ENCODE data around the gene NPIPB8.
"Not testable (repeated sequence)": the region's sequence is repeated elsewhere in the genome, so short reads cannot be mapped to it uniquely, and the experiment has no call there.

Gene NPIPB8

GRCh38 chr16:28636093-28636823 lies 1.6 kb upstream of the NPIPB8 start:
- DNase-seq (ENCODE audit: low spot score), result peak; percentile 7

DNA sequence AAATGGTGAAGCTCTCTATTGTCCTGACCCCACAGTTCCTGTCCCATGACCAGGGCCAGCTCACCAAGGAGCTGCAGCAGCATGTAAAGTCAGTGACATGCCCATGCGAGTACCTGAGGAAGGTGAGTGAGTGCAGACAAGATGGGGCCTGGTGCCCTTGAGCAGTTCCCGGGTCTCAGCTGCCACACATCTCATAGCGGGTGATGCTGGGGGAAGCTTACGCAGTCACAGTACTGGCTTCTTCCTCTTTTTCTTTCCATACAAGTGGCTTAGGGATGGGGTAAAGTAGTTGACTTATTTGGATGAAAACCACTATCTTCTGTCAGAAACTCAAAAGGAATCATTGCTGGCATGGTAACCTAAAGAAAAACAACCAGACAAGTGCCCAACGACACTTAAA lies 494 bp downstream of the NPIPB8 start:
- DNase-seq (ENCODE audit: low spot score), result not testable (repeated sequence)

- not testable (repeated sequence) for DNase-seq (ENCODE audit: low spot score)
Measured at GRCh38 chr16:28639959-28640358, 2.1 kb downstream of the NPIPB8 start.

DNA sequence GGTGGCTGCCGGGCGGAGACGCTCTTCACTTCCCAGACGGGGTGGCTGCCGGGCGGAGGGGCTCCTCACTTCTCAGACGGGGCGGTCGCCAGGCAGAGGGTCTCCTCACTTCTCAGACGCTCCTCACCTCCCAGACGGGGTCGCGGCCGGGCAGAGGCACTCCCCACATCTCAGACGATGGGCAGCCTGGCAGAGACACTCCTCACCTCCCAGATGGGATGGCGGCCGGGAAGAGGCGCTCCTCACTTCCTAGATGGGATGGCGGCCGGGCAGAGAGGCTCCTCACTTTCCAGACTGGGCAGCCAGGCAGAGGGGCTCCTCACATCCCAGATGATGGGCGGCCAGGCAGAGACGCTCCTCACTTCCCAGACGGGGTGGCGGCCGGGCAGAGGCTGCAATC lies 28.4 kb downstream of the NPIPB8 start:
- DNase-seq (ENCODE audit: low spot score), result not testable (repeated sequence)

DNA sequence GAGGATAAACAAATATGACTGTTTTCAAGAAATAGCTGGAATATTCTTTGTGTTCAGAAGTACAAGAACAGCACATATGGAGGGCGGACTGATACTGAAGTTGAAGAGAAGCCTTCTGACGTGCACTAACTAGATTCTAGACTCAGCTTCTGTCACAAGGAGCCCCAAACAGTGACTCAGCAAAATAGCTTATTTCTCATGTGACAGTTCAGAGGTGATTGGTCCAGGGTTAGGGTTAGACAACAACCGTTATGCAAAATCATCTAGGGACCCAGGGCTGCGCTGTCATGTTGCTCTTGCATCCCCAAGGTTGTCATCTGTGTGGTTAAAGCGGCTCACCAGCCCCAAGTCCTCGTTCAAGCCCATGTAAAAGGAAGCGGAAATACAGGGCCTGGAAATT lies 29.6 kb downstream of the NPIPB8 start:
- not testable (repeated sequence) for DNase-seq (ENCODE audit: low spot score)

DNA sequence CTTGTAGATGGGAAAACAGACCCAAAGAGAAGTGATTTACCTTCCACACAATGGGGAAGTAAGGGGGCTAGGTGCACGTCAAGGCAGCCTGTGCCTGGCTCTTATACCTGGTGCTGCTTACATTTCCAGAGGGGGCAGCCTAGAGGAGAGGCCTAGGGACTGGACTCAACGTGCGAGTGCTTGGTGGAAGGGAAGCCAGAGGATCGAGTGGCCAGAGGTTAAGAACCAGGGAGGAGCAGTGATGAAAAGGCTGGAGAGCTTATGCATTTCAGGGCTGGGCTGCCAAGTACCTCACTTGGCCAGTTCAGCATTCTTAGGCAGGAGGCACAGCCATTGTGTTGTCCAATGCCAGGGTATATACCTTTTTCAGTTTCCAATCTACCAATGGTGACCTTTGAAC lies 30.3 kb downstream of the NPIPB8 start:
- DNase-seq (ENCODE audit: low spot score), result not testable (repeated sequence)

GRCh38 chr16:28688327-28688952 lies 50.6 kb downstream of the NPIPB8 start:
- not testable (repeated sequence) for DNase-seq (ENCODE audit: low spot score)

DNA sequence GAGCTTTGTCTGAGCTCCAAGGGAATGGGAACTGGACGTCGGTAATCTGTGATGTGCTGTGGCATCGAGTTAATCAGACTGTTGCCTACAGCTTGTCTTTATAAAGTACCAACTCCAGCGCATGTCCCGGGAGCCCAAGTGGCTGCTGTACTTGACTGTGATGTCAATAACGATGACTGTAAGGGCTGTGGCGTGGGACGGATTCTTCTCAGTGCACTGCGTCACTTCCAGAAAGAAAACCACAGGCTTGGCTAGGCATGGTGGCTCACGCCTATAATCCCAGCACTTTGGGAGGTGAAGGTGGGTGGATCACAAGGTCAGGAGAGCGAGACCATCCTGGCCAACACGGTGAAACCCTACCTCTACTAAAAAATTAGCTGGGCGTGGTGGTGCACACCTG lies 51.6 kb downstream of the NPIPB8 start:
- DNase-seq (ENCODE audit: low spot score), result not testable (repeated sequence)

- not testable (repeated sequence) for DNase-seq (ENCODE audit: low spot score)
Measured at GRCh38 chr16:28691722-28692121, 53.9 kb downstream of the NPIPB8 start.

- not testable (repeated sequence) for DNase-seq (ENCODE audit: low spot score)
Measured at GRCh38 chr16:28693257-28693950, 55.5 kb downstream of the NPIPB8 start.

DNA sequence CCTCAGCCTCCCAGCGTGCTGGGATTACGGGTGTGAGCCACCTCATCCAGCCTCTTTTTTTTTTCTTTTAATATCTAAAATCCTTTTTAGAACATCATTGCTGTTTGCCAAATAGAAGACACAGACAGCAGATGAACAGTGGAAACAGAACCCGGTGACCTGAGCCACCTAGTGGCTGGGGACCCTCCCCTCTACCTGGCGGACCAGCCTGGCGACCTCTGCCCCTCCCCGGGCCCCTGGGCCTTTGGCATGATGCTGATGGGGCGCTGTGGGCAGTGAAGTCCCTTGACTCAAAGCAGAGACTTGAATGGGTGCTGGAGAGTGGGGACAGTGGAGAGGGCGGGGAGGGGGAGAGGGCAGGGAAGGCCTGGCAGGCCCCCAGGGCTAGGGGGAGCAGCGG lies 61.9 kb downstream of the NPIPB8 start:
- DNase-seq (ENCODE audit: low spot score), result not testable (repeated sequence)

GRCh38 chr16:28700349-28700748 lies 62.5 kb downstream of the NPIPB8 start:
- not testable (repeated sequence) for DNase-seq (ENCODE audit: low spot score)

DNA sequence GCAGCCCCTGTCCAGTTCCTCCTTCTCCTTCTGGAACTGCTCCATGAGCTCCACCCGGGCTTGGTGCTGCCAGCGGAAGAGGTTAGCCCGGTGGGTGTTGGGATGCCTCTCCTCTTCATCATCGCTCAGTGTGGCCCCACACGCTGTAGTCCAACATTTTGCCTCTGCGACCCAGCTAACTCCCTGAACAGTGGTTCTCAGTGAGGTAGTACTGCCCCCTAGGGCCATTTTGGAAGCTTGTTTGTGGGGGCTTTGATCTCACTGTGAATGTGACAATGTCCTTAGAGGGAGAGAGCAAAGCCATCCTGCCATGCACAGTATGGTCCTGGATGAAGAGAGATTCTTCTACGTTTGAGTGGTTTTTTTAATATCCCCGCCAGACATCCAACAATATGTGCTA lies 63.5 kb downstream of the NPIPB8 start:
- DNase-seq (ENCODE audit: low spot score), result not testable (repeated sequence)

GRCh38 chr16:28704246-28704645 lies 66.4 kb downstream of the NPIPB8 start:
- not testable (repeated sequence) for DNase-seq (ENCODE audit: low spot score)

All from LoVo (cell line).